ENCODE measurements around the gene TIPARP.

GRCh38 chr3:156727519-156728205, 53.3 kb downstream of the TIPARP start:
- TF ChIP-seq, protein P1, sequence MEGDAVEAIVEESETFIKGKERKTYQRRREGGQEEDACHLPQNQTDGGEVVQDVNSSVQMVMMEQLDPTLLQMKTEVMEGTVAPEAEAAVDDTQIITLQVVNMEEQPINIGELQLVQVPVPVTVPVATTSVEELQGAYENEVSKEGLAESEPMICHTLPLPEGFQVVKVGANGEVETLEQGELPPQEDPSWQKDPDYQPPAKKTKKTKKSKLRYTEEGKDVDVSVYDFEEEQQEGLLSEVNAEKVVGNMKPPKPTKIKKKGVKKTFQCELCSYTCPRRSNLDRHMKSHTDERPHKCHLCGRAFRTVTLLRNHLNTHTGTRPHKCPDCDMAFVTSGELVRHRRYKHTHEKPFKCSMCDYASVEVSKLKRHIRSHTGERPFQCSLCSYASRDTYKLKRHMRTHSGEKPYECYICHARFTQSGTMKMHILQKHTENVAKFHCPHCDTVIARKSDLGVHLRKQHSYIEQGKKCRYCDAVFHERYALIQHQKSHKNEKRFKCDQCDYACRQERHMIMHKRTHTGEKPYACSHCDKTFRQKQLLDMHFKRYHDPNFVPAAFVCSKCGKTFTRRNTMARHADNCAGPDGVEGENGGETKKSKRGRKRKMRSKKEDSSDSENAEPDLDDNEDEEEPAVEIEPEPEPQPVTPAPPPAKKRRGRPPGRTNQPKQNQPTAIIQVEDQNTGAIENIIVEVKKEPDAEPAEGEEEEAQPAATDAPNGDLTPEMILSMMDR (IDR thresholded peaks at IDR 0.05; ENCODE audit: low read depth, low read length, missing input control) = no peak
- TF ChIP-seq JUND (IDR thresholded peaks at IDR 0.05) (no peak), YY1 (IDR thresholded peaks at IDR 0.05) (no peak)
